NCI-H1105 (cell line): ENCODE measurements around the gene IGFBP3.
A peak's percentile ranks its signal among the peaks of the same experiment; 100 is the strongest.

Experiments used
- DNase-seq: peaks from one replicate; lab custom pipeline; 2025; lab: John Stamatoyannopoulos, UW

Gene IGFBP3

DNA sequence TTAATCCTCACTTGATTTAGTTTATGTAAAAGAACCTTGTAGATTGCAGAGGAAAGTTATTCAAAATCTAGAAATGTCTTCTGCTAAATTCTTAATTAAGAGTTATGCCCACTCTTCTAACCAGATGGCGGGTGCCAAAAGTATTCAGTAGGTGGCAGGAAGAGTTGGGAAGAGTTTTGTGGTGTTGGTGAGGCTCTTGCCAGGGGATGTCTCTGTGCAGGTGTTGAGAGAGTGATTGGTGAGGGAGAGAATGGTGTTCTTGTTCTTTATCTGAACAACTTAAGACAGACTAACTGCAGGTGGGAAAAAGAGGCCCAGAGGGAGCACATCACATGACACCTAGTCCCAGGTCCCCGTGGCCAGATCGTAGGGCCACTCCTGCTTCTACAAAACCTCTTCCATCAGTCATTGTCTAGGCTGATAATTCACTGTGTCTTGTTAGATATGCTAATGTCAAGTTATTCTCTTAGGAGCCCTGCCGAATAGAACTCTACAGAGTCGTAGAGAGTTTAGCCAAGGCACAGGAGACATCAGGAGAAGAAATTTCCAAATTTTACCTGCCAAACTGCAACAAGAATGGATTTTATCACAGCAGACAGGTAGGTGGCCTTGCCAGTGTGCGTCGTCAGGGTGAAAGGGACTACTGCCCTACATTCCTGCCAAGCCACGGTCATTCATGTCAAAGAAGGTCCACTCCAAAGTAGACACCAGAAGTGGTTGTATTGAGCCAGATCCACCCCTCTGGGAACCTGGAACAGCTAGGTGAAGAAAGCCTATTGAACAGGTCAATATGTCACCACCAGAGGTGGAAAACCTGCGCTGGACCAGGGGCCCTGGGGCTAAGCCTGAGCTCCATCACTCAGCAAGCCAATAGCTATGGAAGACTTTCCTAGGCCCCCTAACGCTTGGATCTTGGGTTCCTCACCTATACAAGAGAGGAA, 29.3 kb downstream of the IGFBP3 start:
- DNase-seq, result no peak

DNA sequence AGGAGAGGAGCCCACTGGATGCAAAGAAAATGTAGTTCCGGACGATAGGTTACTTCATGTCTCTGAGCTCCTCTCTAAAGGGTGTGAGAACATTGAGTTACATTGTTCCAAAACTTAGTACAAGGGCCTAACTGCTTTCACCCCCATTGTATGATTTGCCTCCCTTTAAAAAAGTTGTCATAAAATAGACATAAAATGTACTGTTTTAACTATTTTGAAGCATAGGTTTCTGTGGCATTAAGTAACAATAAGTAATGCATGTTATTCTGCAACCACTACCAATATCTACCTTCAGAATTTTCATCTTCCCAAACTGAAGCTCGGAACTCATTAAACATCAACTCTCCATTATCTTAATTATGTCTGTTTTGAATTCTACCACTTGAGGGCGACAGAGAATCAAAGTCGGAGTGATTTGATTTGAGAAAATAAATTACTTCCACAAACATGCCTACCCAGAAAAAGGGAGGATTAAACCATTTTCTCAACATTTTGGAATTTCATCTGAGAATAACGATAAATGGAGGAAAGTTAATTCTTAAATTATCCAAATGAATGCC, 30.1 kb downstream of the IGFBP3 start:
- peak; percentile 35 for DNase-seq

DNA sequence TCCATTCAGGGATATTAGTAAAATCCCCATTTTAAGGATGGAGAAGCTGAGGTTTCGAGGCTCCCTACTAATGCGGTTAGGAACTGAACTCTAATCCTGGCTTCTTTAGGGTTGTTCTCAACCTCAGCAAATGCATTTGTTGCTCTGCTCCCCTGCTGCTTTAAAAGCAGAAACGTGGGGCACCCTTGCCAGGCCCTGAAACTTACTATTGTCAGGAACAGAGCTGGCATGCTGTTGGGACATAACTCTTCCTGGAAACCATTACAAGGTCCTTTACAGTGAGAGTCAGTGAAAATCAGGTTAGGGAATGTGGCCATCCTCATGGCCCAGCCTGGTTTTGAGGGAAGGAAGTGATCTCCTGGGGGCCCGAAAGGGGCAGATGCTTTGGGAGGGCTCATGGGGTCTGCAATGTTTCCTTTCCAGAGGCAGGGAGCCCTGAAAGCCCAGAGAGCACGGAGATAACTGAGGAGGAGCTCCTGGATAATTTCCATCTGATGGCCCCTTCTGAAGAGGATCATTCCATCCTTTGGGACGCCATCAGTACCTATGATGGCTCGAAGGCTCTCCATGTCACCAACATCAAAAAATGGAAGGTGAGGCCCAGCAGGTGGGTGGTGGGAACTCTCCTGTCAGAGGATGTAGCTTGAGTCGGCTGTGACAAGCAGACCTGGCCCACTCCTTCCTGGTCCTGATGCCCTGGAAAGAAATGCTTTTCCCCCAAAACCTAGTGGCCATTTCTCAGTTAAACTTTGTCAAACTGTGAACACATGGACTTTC, 30.8 kb downstream of the IGFBP3 start:
- no peak for DNase-seq

DNA sequence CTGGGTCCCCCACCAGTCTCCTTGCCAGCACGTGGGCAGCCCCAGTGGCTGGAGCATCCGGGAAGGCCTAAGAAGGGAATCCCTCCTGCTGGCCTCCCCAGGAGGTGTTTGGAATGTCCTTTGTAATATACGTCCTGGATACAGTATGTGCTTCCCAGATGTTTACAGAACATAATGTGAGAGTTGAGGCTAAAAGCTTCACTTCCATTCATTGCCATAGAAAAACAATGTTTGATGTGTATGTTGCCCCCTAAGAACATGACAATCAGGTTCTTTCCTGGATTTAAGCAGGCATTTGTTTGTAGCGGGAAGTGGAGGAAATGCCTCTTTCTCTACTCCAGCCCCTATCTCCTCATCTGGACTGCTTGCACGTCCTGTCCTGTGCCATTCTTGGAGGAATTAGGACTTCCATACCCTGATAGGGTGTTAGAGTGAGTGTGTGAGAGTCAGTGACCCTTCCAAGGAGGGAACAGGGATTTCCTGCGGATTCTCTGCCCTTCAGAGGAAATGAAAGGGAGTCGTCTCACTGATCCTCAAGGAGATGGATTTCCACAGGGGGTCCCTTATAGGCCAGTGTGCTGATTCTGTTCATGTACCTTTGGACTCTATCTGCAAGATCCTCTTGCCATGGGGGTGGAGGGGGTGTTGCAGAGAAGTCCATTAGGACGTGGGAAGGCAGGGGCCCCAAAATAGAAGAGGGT, 31.6 kb downstream of the IGFBP3 start:
- DNase-seq, result no peak

GRCh38 chr7:45888993-45889366, 32.1 kb downstream of the IGFBP3 start:
- DNase-seq, result no peak

DNA sequence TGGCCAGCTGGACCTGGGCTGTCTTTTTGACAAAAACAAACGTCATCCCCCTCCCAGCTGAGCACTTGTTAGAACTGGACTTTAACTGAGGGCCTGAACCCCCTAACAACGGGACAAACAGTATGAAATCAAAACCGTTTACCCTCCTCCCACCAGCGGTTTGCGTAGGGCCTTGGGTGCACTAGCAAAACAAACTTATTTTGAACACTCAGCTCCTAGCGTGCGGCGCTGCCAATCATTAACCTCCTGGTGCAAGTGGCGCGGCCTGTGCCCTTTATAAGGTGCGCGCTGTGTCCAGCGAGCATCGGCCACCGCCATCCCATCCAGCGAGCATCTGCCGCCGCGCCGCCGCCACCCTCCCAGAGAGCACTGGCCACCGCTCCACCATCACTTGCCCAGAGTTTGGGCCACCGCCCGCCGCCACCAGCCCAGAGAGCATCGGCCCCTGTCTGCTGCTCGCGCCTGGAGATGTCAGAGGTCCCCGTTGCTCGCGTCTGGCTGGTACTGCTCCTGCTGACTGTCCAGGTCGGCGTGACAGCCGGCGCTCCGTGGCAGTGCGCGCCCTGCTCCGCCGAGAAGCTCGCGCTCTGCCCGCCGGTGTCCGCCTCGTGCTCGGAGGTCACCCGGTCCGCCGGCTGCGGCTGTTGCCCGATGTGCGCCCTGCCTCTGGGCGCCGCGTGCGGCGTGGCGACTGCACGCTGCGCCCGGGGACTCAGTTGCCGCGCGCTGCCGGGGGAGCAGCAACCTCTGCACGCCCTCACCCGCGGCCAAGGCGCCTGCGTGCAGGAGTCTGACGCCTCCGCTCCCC, 32.7 kb downstream of the IGFBP3 start, which contains the start of gene IGFBP1:
TSS of gene IGFBP1 (plus strand) at position 304 of the 808 bp plus-strand sequence. CDS start at position 469, 165 bp downstream.
- DNase-seq, result peak; percentile 11

GRCh38 chr7:45886931-45887667, 34.0 kb downstream of the IGFBP3 start:
- DNase-seq, result no peak

DNA sequence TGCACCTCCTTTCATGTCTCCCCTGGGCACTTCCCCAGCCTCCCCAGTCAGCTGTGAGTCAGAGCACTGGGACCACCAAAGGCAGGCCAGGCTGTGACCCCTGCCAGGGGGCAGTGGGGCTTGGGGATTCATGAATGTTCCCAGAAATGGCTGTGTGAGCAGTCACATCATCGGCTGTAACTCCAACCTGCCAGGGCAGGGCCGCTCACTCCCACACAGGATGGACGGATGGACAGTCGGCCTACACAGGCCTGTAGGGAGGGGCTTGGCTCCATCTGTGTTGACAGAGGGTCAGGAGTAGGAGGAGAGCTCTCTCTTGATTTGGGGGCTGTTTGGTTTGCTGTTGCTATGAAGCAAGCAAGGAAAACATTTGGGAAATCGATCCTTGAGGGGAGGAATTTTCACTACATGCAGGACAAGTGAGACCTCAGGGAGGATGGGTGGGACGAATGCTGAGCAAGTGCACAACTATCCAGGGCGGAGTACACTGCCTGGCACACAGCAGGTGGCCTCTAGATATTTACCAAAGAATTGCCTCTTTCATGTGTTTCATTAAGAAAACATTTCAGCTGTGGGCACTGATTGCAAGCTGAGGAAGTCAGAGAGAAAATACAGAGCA, 35.7 kb downstream of the IGFBP3 start:
- no peak for DNase-seq

DNA sequence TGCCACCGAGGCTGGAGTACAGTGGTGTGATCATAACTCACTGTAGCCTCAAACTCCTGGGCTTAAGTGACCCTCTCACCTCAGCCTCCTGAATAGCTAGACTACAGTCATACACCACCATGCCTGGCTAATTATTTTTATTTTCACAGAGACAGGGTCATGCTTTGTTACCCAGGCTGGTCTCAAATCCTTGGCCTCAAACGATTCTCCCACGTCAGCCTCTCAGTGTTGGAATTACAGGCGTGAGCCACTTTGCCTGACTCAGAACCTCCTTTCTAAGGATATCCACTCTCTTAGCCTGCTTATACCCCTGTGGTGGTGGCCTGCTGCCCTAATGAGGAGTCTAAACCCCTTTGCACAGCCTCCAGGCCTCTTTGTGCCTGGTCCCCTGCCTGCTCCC, 36.9 kb downstream of the IGFBP3 start:
- no peak for DNase-seq

DNA sequence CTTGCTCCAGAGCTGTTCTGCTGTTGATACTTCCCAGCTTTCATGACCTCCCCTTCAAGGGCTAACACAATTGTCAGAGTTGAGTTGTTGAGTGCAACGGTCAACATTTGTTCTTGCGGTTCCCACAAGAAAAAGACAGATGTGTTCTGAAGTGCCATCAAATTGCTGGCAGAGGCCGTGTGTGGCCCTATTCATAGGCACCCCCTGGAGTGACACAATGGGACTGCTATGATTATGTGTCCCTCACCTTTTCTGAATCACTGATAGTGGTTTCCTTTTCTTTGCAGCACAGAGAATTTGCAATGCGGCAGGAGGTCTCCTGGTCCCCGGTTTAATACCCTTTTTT, 38.6 kb downstream of the IGFBP3 start:
- no peak for DNase-seq

- no peak for DNase-seq
These were observed 39.2 kb downstream of the IGFBP3 start for GRCh38 chr7:45881759-45882464.

DNA sequence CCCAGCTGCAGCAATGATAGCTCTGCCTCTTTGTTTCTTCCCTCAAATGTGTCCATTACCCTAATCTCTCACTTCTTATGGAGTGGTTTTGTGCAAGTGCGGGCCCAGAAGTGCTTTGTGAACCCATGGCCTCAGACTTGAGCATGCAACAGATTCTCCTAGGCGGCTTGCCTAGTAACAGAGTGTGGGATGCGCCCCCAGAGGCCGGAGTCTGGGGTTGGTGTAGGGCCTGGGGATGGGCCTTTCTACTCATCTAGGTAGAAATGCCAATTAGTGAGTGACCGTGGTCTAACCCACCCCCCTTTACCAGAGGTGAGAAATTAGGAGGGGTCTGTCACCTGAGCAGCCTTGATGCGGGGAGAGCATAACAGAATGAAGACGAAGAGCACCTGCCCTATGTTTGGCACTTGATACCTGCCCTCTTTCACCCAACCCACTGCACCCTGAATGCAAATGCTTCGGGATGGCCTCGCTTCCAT, 39.8 kb downstream of the IGFBP3 start:
- DNase-seq, result no peak

GRCh38 chr7:45880433-45880860, 40.6 kb downstream of the IGFBP3 start:
- DNase-seq, result no peak

GRCh38 chr7:45878457-45879144, 42.5 kb downstream of the IGFBP3 start:
- DNase-seq, result no peak

GRCh38 chr7:45876519-45876918, 44.6 kb downstream of the IGFBP3 start:
- DNase-seq, result no peak

GRCh38 chr7:45874408-45875131, 46.5 kb downstream of the IGFBP3 start:
- no peak for DNase-seq

DNA sequence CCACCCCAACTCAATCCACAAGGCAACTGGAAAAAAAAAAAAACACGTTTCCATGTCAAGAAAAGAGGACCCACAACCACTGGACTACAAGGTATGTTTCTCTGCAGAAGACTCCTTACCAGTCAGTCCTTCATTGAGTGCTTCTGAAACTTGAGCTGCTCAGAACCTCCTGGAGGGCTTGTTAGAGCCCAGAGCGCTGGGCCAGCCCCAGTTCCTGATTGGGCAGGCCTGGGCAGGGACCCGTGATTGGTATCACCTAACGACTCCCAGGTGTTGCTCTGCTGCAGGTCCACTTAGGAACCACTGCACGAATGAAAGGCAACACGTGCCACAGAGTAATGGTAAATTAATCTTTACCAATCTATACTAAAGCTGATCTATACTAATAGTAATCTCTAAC, 47.7 kb downstream of the IGFBP3 start:
- no peak for DNase-seq

DNA sequence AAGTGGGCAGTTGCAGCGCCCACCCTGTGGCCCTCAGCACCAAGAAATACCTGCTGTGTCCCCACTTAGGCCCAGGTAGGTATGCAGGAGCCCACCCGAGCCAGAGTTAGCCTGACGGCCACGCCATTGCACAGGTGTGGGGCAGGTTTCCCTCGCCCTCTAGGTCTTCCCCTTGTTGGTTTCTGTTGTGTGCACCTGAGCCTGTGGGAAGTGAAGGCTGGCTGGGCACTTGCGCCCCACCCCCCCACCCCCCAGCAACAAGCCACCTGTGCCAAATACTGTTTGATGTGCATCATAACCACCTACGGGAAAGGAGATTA, 48.1 kb downstream of the IGFBP3 start, which contains the start of gene CCDC201:
TSS of gene CCDC201 (minus strand) at position 48 of the 320 bp plus-strand sequence. CDS start 75 bp downstream, outside the sequence.
- no peak for DNase-seq
